HepG2 (cell line): ENCODE measurements around the gene XXYLT1. TPM values are rescaled to one million over a fixed set of nuclear protein-coding genes. Genes with fewer than 3 reads are reported as not detected.
A peak's percentile ranks its signal among the peaks of the same experiment; 100 is the strongest.

Experiments
- BRD4 ChIP-seq: sonication (generic); formaldehyde crosslinking; IDR thresholded peaks from 2 replicates; pipeline ENCODE4 v1.4.0; 2020; ENCODE audit warnings: missing genetic modification reagents
- CBX1 ChIP-seq: IDR thresholded peaks from one replicate; pipeline ENCODE4 v1.6.1; 2016; ENCODE audit warnings: antibody characterized with exemption, low read depth
- CCDC6 ChIP-seq: sonication (generic); formaldehyde crosslinking; IDR thresholded peaks from 2 replicates; pipeline ENCODE4 v1.8.1; 2022; ENCODE audit warnings: mild to moderate bottlenecking, missing genetic modification reagents, moderate library complexity
- HDAC1 ChIP-seq: sonication (generic); formaldehyde crosslinking; IDR thresholded peaks from 2 replicates; pipeline ENCODE4 v1.5.1; 2020; ENCODE audit warnings: mild to moderate bottlenecking, missing genetic modification reagents
- MEIS2 ChIP-seq: sonication (generic); formaldehyde crosslinking; IDR thresholded peaks from 2 replicates; pipeline ENCODE4 v1.9.0; 2021; ENCODE audit warnings: mild to moderate bottlenecking, missing genetic modification reagents
- NRL ChIP-seq: sonication (generic); formaldehyde crosslinking; IDR thresholded peaks from 2 replicates; pipeline ENCODE4 v1.5.0; 2020; ENCODE audit warnings: missing genetic modification reagents, mild to moderate bottlenecking, moderate library complexity, borderline replicate concordance
- SMC3 ChIP-seq: IDR thresholded peaks from 2 replicates; pipeline ENCODE4 v1.6.1; 2011; ENCODE audit warnings: low read length, improper control_type of control experiment
- TBX2 ChIP-seq: sonication (generic); formaldehyde crosslinking; IDR thresholded peaks from 2 replicates; pipeline ENCODE4 v1.5.0; 2020; ENCODE audit warnings: missing genetic modification reagents, mild to moderate bottlenecking, borderline replicate concordance
- THYN1 ChIP-seq: sonication (generic); formaldehyde crosslinking; IDR thresholded peaks from 2 replicates; pipeline ENCODE4 v1.8.1; 2023; ENCODE audit warnings: low read depth, mild to moderate bottlenecking, moderate library complexity, missing genetic modification reagents, borderline replicate concordance
- ZFP91 ChIP-seq: sonication (generic); formaldehyde crosslinking; IDR thresholded peaks from 2 replicates; pipeline ENCODE4 v1.9.0; 2022; ENCODE audit warnings: missing genetic modification reagents, mild to moderate bottlenecking, borderline replicate concordance
- ZNF12 ChIP-seq: sonication (generic); formaldehyde crosslinking; IDR thresholded peaks from 2 replicates; pipeline ENCODE4 v1.5.0; 2020; ENCODE audit warnings: missing genetic modification reagents
- ZNF124 ChIP-seq: sonication (generic); formaldehyde crosslinking; IDR thresholded peaks from 2 replicates; pipeline ENCODE4 v1.4.0; 2020; ENCODE audit warnings: missing genetic modification reagents
- ZNF382 ChIP-seq: sonication (generic); formaldehyde crosslinking; IDR thresholded peaks from 2 replicates; pipeline ENCODE4 v1.5.0; 2020; ENCODE audit warnings: missing genetic modification reagents, mild to moderate bottlenecking, borderline replicate concordance
- ZNF609 ChIP-seq: sonication (generic); formaldehyde crosslinking; IDR thresholded peaks from 2 replicates; pipeline ENCODE4 v1.4.0; 2020; ENCODE audit warnings: mild to moderate bottlenecking, missing genetic modification reagents, borderline replicate concordance
- ZNF83 ChIP-seq: sonication (generic); formaldehyde crosslinking; IDR thresholded peaks from 2 replicates; pipeline ENCODE4 v1.4.0; 2020; ENCODE audit warnings: missing genetic modification reagents, mild to moderate bottlenecking, borderline replicate concordance
- ZUFSP ChIP-seq: sonication (generic); formaldehyde crosslinking; IDR thresholded peaks from 2 replicates; pipeline ENCODE4 v1.9.0; 2021; ENCODE audit warnings: missing genetic modification reagents, mild to moderate bottlenecking, borderline replicate concordance
- polyA plus RNA-seq, 8 experiments: library from polyadenylated mRNA; depleted of rRNA in 3 of 8; stranded (reverse) in 7 of 8; unstranded in 1 of 8; fragments of >200 nt; fragmentation: Illumina TruSeq in 4 of 8; extraction: Trizol in 4 of 8; gene quantifications; 2 replicates each; pipeline versions ENCODE4 v1.2.1 to v1.2.3, GENCODE V29; 2011 to 2016; ENCODE audit warnings: low read depth in 4 of 8, missing spikeins in 1 of 8, mixed read lengths in 1 of 8; ENCODE audit not compliant: insufficient read depth in 1 of 8
- total RNA-seq, 5 experiments: library from RNA; depleted of rRNA; stranded (reverse); fragments of >200 nt; fragmentation: Illumina TruSeq; extraction: Trizol; gene quantifications; 2 replicates each; pipeline ENCODE4 v1.2.3, GENCODE V29; 2016; ENCODE audit warnings: low read depth in 1 of 5
- TF ChIP-seq, protein P1 (sequence below), 2 experiments: IDR thresholded peaks; 2 replicates each; pipeline ENCODE4 v1.6.1; 2011 to 2012; ENCODE audit warnings: low read length in 2 of 2, borderline replicate concordance in 1 of 2, low read depth in 1 of 2, mild to moderate bottlenecking in 1 of 2, moderate library complexity in 1 of 2

The XXYLT1 gene
- total and polyA plus RNA-seq, 2 of the 13 experiments (the other 11 are each of a cell fraction or from before 2014, with no cell fraction given) = 17.7 to 19.0 TPM

- TF ChIP-seq, protein P1, sequence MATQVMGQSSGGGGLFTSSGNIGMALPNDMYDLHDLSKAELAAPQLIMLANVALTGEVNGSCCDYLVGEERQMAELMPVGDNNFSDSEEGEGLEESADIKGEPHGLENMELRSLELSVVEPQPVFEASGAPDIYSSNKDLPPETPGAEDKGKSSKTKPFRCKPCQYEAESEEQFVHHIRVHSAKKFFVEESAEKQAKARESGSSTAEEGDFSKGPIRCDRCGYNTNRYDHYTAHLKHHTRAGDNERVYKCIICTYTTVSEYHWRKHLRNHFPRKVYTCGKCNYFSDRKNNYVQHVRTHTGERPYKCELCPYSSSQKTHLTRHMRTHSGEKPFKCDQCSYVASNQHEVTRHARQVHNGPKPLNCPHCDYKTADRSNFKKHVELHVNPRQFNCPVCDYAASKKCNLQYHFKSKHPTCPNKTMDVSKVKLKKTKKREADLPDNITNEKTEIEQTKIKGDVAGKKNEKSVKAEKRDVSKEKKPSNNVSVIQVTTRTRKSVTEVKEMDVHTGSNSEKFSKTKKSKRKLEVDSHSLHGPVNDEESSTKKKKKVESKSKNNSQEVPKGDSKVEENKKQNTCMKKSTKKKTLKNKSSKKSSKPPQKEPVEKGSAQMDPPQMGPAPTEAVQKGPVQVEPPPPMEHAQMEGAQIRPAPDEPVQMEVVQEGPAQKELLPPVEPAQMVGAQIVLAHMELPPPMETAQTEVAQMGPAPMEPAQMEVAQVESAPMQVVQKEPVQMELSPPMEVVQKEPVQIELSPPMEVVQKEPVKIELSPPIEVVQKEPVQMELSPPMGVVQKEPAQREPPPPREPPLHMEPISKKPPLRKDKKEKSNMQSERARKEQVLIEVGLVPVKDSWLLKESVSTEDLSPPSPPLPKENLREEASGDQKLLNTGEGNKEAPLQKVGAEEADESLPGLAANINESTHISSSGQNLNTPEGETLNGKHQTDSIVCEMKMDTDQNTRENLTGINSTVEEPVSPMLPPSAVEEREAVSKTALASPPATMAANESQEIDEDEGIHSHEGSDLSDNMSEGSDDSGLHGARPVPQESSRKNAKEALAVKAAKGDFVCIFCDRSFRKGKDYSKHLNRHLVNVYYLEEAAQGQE (IDR thresholded peaks at IDR 0.05; ENCODE audit: borderline replicate concordance in 1 of 2, low read depth in 1 of 2, low read length in 2 of 2) = 0 out of 4 replicates have a peak, but pooled peaks of 1 of the 2 experiments have one; percentile 35
- TF ChIP-seq BRD4 (CRISPR knock-in tag) = no peak
- TF ChIP-seq NRL (CRISPR knock-in tag) = 0 out of 2 replicates have a peak, but pooled peaks have one; percentile 17
- no peak for TF ChIP-seq ZFP91 (CRISPR knock-in tag)
- peak; percentile 58; the same call in 1 of the 2 replicates for TF ChIP-seq ZNF609 (CRISPR knock-in tag)
- no peak for TF ChIP-seq SMC3
- 0 out of 2 replicates have a peak, but pooled peaks have one; percentile 42 for TF ChIP-seq HDAC1 (CRISPR knock-in tag)
- peak; percentile 35; the same call in 1 of the 2 replicates for TF ChIP-seq ZNF12 (CRISPR knock-in tag)
- TF ChIP-seq ZUFSP = no peak
- TF ChIP-seq ZNF83 (CRISPR knock-in tag) = no peak
- TF ChIP-seq CCDC6 (CRISPR knock-in tag) = peak; percentile 45; the same call in 1 of the 2 replicates
- no peak for TF ChIP-seq THYN1 (CRISPR knock-in tag)
- no peak for TF ChIP-seq ZNF124 (CRISPR knock-in tag)
- TF ChIP-seq CBX1 = no peak
- no peak for TF ChIP-seq MEIS2 (CRISPR knock-in tag)
- 0 out of 2 replicates have a peak, but pooled peaks have one; percentile 25 for TF ChIP-seq TBX2 (CRISPR knock-in tag)
- no peak for TF ChIP-seq ZNF382
Measured at GRCh38 chr3:195030791-195031321, 240.1 kb downstream of the XXYLT1 start (continued).
